HG03469 (cell line): ENCODE measurements around the gene ATP5MK.
"Not testable (repeated sequence)": the region's sequence is repeated elsewhere in the genome, so short reads cannot be mapped to it uniquely, and the experiment has no call there.

Experiments
- ATAC-seq: cut with Tn5 transposase; IDR thresholded peaks from one replicate; pipeline ENCODE4 v1.9.1; 2021; ENCODE audit warnings: mild to moderate bottlenecking, moderate library complexity, moderate number of reproducible peaks; ENCODE audit not compliant: unreplicated experiment

The ATP5MK gene

GRCh38 chr10:103397191-103397825 lies 1.0 kb upstream of the ATP5MK start:
- no peak for ATAC-seq

DNA sequence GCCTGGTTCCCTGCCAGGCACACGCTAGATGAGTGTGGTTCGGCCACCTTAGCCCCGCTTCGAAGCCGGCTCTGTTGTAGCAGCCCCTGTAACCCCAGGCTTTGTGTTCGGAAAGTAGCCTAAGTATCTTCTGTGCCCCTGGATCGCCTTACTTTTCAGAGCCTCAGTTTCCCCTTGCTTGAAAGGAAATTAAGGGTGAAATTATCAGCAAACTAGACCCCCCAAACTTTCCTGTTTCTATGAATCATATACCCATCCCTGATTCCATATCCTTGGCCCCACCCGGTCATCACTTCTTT lies 463 bp upstream of the ATP5MK start:
- no peak for ATAC-seq

GRCh38 chr10:103395754-103396066 lies 565 bp downstream of the ATP5MK start:
- no peak for ATAC-seq

GRCh38 chr10:103394180-103394579 lies 2.1 kb downstream of the ATP5MK start:
- no peak for ATAC-seq

DNA sequence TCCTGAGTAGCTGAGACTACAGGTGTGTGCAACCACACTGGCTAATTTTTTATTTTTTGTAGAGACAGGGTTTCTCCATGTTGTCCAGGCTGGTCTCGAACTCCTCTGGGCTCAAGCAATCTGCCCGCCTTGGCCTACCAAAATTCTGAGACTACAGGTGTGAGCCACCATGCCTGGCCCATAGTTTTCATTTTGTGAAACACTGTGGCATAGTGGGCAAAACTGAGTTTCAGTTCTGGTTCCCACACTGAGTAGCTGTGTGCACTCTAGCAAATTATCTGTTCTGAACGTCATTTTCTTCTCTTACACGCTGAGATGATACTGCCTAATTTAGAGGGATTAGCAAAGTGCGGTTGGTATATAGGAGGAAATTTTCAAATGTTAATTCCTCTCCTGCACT lies 13.5 kb downstream of the ATP5MK start:
- ATAC-seq = no peak

- no peak for ATAC-seq
Measured at GRCh38 chr10:103374263-103374662, 22.0 kb downstream of the ATP5MK start.

DNA sequence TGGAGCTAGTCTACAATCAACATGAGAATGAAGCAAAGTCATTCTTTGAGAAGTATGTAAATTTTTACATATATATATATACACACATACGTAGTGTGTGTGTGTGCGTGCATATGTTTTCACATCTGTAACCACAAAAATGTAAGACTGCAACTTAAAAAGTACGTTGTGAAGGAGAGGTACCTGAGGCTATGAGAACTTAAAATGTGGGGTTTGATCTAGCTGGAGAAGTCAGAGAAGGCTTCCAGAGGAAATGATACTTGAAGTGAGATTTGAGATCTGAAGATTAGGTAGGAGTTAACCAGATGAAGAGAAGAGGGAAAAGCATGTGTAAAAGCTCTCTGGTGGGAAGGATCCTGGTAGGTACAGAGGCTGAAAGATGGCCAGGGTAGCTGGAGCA lies 22.7 kb downstream of the ATP5MK start:
- no peak for ATAC-seq

DNA sequence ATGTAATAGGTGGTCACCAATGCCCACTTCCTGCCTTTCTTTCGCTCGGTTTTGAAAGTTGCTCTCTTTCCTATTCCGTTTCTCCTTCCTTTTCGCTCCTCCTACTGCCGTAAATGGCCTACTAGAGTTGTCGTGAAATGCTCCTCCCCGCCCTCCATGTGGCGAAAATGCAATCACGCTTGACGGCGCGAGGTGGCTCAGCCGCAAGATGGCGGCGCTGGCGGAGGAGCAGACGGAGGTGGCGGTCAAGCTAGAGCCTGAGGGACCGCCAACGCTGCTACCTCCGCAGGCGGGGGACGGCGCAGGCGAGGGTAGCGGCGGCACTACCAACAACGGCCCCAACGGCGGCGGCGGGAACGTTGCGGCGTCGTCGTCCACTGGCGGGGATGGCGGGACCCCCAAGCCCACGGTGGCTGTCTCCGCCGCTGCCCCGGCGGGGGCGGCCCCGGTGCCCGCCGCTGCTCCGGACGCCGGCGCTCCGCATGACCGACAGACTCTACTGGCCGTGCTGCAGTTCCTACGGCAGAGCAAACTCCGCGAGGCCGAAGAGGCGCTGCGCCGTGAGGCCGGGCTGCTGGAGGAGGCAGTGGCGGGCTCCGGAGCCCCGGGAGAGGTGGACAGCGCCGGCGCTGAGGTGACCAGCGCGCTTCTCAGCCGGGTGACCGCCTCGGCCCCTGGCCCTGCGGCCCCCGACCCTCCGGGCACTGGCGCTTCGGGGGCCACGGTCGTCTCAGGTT lies 28.3 kb downstream of the ATP5MK start, which contains the start of gene TAF5:
TAF5 (plus strand) TSS at position 195 of the 737 bp plus-strand sequence; CDS start at position 209, 14 bp downstream.
- peak; percentile 39 for ATAC-seq

DNA sequence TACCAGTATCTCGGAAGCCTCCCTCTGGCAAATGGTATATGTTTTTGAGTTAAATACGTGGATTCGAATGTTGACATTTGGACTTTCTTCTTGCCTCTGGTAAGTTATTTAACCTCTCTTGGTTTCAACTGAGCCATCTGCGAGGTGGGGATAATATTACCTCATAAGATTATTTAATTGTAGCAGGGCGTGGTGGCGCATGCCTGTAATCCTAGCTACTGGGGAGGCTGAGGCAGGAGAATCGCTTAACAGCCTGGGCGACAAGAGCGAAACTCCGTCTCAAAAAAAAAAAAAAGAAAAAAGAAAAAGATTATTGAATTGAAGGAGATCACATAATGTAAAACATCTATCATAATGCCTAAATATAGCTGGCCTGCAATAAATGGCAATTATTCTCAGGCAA lies 28.9 kb downstream of the ATP5MK start:
- ATAC-seq = no peak

- not testable (repeated sequence) for ATAC-seq
Measured at GRCh38 chr10:103360791-103361190, 35.5 kb downstream of the ATP5MK start.

- not testable (repeated sequence) for ATAC-seq
Measured at GRCh38 chr10:103359493-103359892, 36.8 kb downstream of the ATP5MK start.

- ATAC-seq = no peak
Measured at GRCh38 chr10:103355906-103356599, 40.2 kb downstream of the ATP5MK start.

DNA sequence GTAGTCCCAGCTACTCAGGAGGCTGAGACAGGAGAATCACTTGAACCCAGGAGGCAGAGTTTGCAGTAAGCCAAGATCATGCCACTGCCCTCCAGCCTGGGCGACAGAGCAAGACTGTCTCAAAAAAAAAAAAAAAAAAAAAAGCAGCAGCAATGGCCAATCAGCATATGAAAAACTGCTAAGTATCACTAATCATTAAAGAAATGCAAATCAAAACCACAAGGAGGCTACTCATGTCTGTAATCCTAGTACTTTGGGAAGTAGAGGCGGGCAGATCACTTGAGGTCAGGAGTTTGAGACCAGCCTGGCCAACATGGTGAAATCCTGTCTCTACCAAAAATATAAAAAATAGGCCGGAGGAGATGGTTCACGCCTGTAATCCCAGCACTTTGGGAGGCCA lies 41.7 kb downstream of the ATP5MK start:
- ATAC-seq = not testable (repeated sequence)

DNA sequence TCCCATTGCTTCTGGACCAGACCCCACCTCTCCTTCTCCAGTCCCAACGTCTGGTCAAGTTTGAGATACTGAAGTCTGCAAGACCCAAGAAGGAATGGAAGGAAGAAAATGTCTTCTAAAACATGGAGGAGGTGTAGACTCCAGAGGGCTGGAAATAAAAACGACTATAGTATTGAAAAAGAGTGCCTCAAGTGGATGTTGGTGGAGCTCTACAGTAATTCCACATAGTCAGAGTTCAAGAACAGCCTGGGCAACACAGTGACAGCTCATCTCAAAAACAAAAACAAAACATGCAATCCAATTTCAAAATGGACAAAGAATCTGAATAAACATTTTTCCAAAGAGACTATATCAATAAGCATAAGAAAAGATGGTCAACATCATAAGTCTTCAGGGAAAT lies 43.0 kb downstream of the ATP5MK start:
- ATAC-seq = no peak

DNA sequence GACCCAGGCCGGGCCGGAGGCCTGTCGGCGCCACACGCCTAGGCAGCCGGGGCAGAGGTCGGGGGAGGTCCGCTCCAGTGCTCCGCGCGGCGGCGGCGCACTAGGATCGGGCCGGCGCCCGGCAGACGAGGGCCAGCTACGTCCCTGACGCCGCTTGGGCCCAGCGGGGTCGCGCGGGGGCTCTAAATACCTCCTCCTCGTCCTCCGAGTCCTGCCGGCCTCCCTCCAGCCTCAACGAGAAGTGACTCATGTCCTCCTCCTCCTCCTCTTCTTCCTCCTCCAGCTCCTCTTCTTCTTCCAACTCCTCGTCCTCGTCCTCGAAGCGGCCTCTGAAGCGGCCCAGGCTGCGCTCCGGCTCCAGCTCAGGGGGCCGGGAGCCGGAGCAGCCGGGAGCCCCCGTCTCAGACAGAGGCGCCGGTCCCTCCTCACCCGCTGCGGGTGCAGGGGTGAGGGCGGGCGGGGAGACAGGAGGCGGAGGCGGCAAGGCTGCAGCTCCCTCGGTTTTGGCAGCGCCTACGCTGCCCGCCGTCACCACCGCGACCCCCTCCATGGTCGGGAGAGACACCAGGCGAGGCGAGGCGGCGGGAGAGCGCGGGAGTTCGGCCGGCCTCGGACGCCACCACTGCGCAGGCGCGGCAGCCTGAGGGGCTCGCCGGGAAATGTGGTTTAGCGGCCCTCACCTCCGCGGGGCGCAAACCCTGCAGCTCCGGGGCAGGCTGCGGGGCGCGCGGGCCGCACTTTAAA lies 45.6 kb downstream of the ATP5MK start, which contains the start of gene PCGF6:
PCGF6 (minus strand) TSS at position 624 of the 744 bp plus-strand sequence; CDS start at position 550, 74 bp downstream.
- no peak for ATAC-seq

DNA sequence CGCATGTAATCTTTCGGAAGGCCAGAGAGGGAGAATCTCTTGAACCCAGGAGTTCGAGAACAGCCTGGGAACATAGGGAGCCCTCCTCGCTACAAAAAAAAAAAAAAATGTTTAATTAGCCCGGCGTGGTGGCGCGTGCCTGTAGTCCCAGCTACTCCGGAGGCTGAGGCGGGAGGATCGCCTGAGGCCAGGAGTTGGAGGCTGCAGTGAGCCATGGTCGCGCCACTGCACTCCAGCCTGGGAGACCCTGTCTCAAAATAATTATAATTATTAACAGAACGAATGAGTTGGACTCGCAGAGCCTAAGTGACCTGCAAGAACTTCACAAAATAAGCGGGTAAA lies 46.1 kb downstream of the ATP5MK start:
- no peak for ATAC-seq
